Left lung (tissue), 10 donors: Measurements from ENCODE around the gene TMEM244. TPM values are rescaled to one million over a fixed set of nuclear protein-coding genes. Genes with fewer than 3 reads are reported as not detected.

Source experiments
- ATAC-seq: fragments of 200-7000 bp; cut with Tn5 transposase; one replicate; pipeline ENCODE4 v1.9.1; 2020; ENCODE audit warnings: moderate library complexity
- DNase-seq, 4 donors: peaks; one replicate each; pipeline ENCODE4 v3.0.0-alpha.2; 2013 to 2020
- H3K27ac ChIP-seq, 2 donors: fragments of 200-600 bp; sonication (generic) in 1 of 2; one replicate each; pipeline versions ENCODE4 v1.5.0 to v1.8.0; 2020 to 2021
- H3K27me3 ChIP-seq, 2 donors: fragments of 200-600 bp; sonication (generic) in 1 of 2; one replicate each; pipeline versions ENCODE4 v1.5.0 to v1.8.0; 2020 to 2021
- H3K36me3 ChIP-seq, 2 donors: fragments of 200-600 bp; sonication (generic) in 1 of 2; one replicate each; pipeline versions ENCODE4 v1.5.0 to v1.8.0; 2020 to 2021
- H3K4me1 ChIP-seq, 2 donors: fragments of 200-600 bp; one replicate each; pipeline ENCODE4 v1.8.0; 2021
- H3K4me3 ChIP-seq, 2 donors: fragments of 200-600 bp; sonication (generic) in 1 of 2; one replicate each; pipeline versions ENCODE4 v1.5.0 to v1.8.0; 2020 to 2021; ENCODE audit warnings: mild to moderate bottlenecking in 1 of 2
- H3K9me3 ChIP-seq, 2 donors: fragments of 200-600 bp; sonication (generic) in 1 of 2; one replicate each; pipeline versions ENCODE4 v1.5.0 to v1.8.0; 2020 to 2021
- CTCF ChIP-seq, 2 donors: fragments of 200-600 bp; sonication (generic) in 1 of 2; IDR thresholded peaks; one replicate each; pipeline versions ENCODE4 v1.5.0 to v1.8.0; 2021; ENCODE audit warnings: antibody characterized with exemption in 2 of 2
- intact Hi-C, 2 donors: fragments of 100-400 bp; cut with DNase I; formaldehyde crosslinking; loops; one replicate each; pipeline versions ENCODE4 v1.11.2 to v1.14.2; 2022
- polyA plus RNA-seq, 6 donors: library from polyadenylated mRNA; unstranded; fragments of 120-200 nt; gene quantifications; one replicate each; pipeline ENCODE4 v1.2.1, GENCODE V29; 2013; ENCODE audit not compliant: insufficient read length in 6 of 6
- total RNA-seq, 2 donors: library from RNA; stranded (reverse); fragmentation: NEBNext Ultra II Directional; extraction: Animal tissue kit (Norgen Biotek cat#: 25700); gene quantifications; one replicate each; pipeline ENCODE4 v1.2.1, GENCODE V29; 2021
- donor health status: DM: no; HTN: yes; CAD: no.
- donor health status: DM: no; HTN: no; CAD: no.

Gene TMEM244
- total and polyA plus RNA-seq, 8 donors = not detected

- no peak overlapping the region for H3K27ac ChIP-seq
- no peaks in the 10 kb centered on the region for H3K36me3 ChIP-seq
- ATAC-seq (no peak), DNase-seq (no peak)
- intact Hi-C loops = no loop called here
- H3K4me3 ChIP-seq = no peak overlapping the region
- no peaks in the 10 kb centered on the region for H3K9me3 ChIP-seq
- H3K27me3 ChIP-seq = no peaks in the 10 kb centered on the region
- H3K4me1 ChIP-seq = no peaks in the 10 kb centered on the region
- TF ChIP-seq CTCF (IDR thresholded peaks at IDR 0.05) = no peak
Observed at GRCh38 chr6:129865013-129865412, 3.9 kb upstream of the TMEM244 start.

- no peaks in the 10 kb centered on the region for H3K27me3 ChIP-seq
- no peak for ATAC-seq
- DNase-seq = peak in 1 of 4 donors; percentile 30
- intact Hi-C loops = no loop called here
- H3K27ac ChIP-seq = no peak overlapping the region
- TF ChIP-seq CTCF (IDR thresholded peaks at IDR 0.05) = no peak
- H3K36me3 ChIP-seq = no peaks in the 10 kb centered on the region
- no peak overlapping the region for H3K4me3 ChIP-seq
- no peaks in the 10 kb centered on the region for H3K4me1 ChIP-seq
- H3K9me3 ChIP-seq = no peaks in the 10 kb centered on the region
Observed at GRCh38 chr6:129863664-129864063, 2.5 kb upstream of the TMEM244 start.

GRCh38 chr6:129859524-129859923 lies 1.6 kb downstream of the TMEM244 start:
- H3K9me3 ChIP-seq = peaks cover 0 to 3% of the 10 kb centered on the region in 2 donors
- no peaks in the 10 kb centered on the region for H3K36me3 ChIP-seq
- no peak overlapping the region for H3K4me3 ChIP-seq
- no peak overlapping the region for H3K27ac ChIP-seq
- ATAC-seq (peak; percentile 23), DNase-seq (peak in 2 of 4 donors; percentile 53 to 55)
- H3K27me3 ChIP-seq = no peaks in the 10 kb centered on the region
- no peaks in the 10 kb centered on the region for H3K4me1 ChIP-seq
- TF ChIP-seq CTCF (IDR thresholded peaks at IDR 0.05) = no peak
- intact Hi-C loops = no loop called here

- no peak overlapping the region for H3K4me3 ChIP-seq
- no peak overlapping the region for H3K27ac ChIP-seq
- no peaks in the 10 kb centered on the region for H3K36me3 ChIP-seq
- H3K9me3 ChIP-seq = peaks cover 0 to 3% of the 10 kb centered on the region in 2 donors
- intact Hi-C loops = no loop called here
- H3K4me1 ChIP-seq = no peaks in the 10 kb centered on the region
- ATAC-seq (no peak), DNase-seq (no peak)
- TF ChIP-seq CTCF (IDR thresholded peaks at IDR 0.05) = no peak
- H3K27me3 ChIP-seq = no peaks in the 10 kb centered on the region
Observed at GRCh38 chr6:129857838-129858237, 3.3 kb downstream of the TMEM244 start.

GRCh38 chr6:129853996-129854711 lies 7.0 kb downstream of the TMEM244 start:
- peaks cover 0 to 3% of the 10 kb centered on the region in 2 donors for H3K9me3 ChIP-seq
- H3K27ac ChIP-seq = no peak overlapping the region
- H3K36me3 ChIP-seq = no peaks in the 10 kb centered on the region
- H3K4me1 ChIP-seq = no peaks in the 10 kb centered on the region
- TF ChIP-seq CTCF (IDR thresholded peaks at IDR 0.05) = no peak
- DNase-seq (no peak), ATAC-seq (no peak)
- intact Hi-C loops = no loop called here
- no peak overlapping the region for H3K4me3 ChIP-seq
- H3K27me3 ChIP-seq = no peaks in the 10 kb centered on the region
